Loucy (cell line): ENCODE measurements around the gene XPC.

Experiments
- CTCF ChIP-seq: fragments of 200-600 bp; sonication (generic); conservative IDR thresholded peaks from 2 replicates; pipeline ENCODE4 v1.5.1; 2014; ENCODE audit warnings: mild to moderate bottlenecking, antibody characterized with exemption, low read length
- EZH2phosphoT487 ChIP-seq: fragments of 200-600 bp; IDR thresholded peaks from 2 replicates; pipeline ENCODE4 v1.6.1; 2018; ENCODE audit warnings: antibody characterized with exemption, mild to moderate bottlenecking, moderate library complexity, borderline replicate concordance

GRCh38 chr3:14131134-14131533 lies 47.3 kb downstream of the XPC start:
- TF ChIP-seq CTCF (no peak), EZH2phosphoT487 (no peak)
